Keratinocyte (primary cell): ENCODE results near the gene TRIM74. TPM values are rescaled to one million over a fixed set of nuclear protein-coding genes. Genes with fewer than 3 reads are reported as not detected.
"Not testable (repeated sequence)": the region's sequence is repeated elsewhere in the genome, so short reads cannot be mapped to it uniquely, and the experiment has no call there.

Source experiments
- DNase-seq: peaks from one replicate; pipeline ENCODE4 v3.0.0-alpha.2; 2011; ENCODE audit warnings: low read depth, missing footprints, low spot score
- FAIRE-seq: peaks from 2 replicates; lab custom pipeline; 2011; peaks lifted over from hg19 to GRCh38; lab: Jason Lieb, UNC
- H2AFZ ChIP-seq: 2 replicates; pipeline ENCODE4 v1.6.0; 2012; ENCODE audit warnings: low read length, control low read depth, inconsistent platforms; ENCODE audit not compliant: control insufficient read depth
- H3K27ac ChIP-seq: 2 replicates; pipeline ENCODE4 v1.5.1; 2011; ENCODE audit warnings: low read length; ENCODE audit not compliant: control insufficient read depth, insufficient read depth
- H3K27me3 ChIP-seq: 3 replicates; pipeline ENCODE4 v1.6.0; 2011; ENCODE audit warnings: low read length; ENCODE audit not compliant: control insufficient read depth, insufficient read depth; ENCODE audit errors: extremely low read depth
- H3K36me3 ChIP-seq, 2 experiments: 2 replicates in 1 of 2; 3 replicates in 1 of 2; pipeline ENCODE4 v1.5.1; 2011; ENCODE audit warnings: low read length in 2 of 2, mild to moderate bottlenecking in 1 of 2; ENCODE audit not compliant: control insufficient read depth in 2 of 2, insufficient read depth in 2 of 2; ENCODE audit errors: extremely low read depth in 1 of 2
- H3K4me1 ChIP-seq: 3 replicates; pipeline ENCODE4 v1.5.1; 2011; ENCODE audit warnings: low read length; ENCODE audit not compliant: control insufficient read depth, insufficient read depth; ENCODE audit errors: extremely low read depth
- H3K4me2 ChIP-seq: 3 replicates; pipeline ENCODE4 v1.6.0; 2011; ENCODE audit warnings: low read depth, low read length; ENCODE audit not compliant: control insufficient read depth, insufficient read depth; ENCODE audit errors: extremely low read depth
- H3K4me3 ChIP-seq, 3 experiments: fragments of 200-600 bp in 1 of 3; sonication (generic) in 1 of 3; 2 replicates in 2 of 3; 3 replicates in 1 of 3; pipeline ENCODE4 v1.5.1; 2011 to 2016; ENCODE audit warnings: low read length in 3 of 3, mild to moderate bottlenecking in 3 of 3, control low read depth in 2 of 3, inconsistent platforms in 1 of 3, low read depth in 1 of 3, mixed read lengths in 1 of 3, mixed run types in 1 of 3, moderate library complexity in 1 of 3; ENCODE audit not compliant: control insufficient read depth in 2 of 3, insufficient read depth in 2 of 3; ENCODE audit errors: extremely low read depth in 1 of 3
- H3K79me2 ChIP-seq: 2 replicates; pipeline ENCODE4 v1.6.0; 2012; ENCODE audit warnings: low read length; ENCODE audit not compliant: control insufficient read depth, insufficient read depth
- H3K9ac ChIP-seq: 3 replicates; pipeline ENCODE4 v1.6.0; 2011; ENCODE audit warnings: low read length; ENCODE audit not compliant: control insufficient read depth, insufficient read depth; ENCODE audit errors: extremely low read depth
- H3K9me1 ChIP-seq: 3 replicates; pipeline ENCODE4 v1.6.0; 2011; ENCODE audit warnings: low read length; ENCODE audit not compliant: control insufficient read depth, insufficient read depth; ENCODE audit errors: extremely low read depth
- H3K9me3 ChIP-seq: 2 replicates; pipeline ENCODE4 v1.5.1; 2012; ENCODE audit warnings: low read depth, low read length; ENCODE audit not compliant: control insufficient read depth
- H4K20me1 ChIP-seq: 3 replicates; pipeline ENCODE4 v1.6.0; 2011; ENCODE audit warnings: low read length; ENCODE audit not compliant: control insufficient read depth, insufficient read depth; ENCODE audit errors: extremely low read depth
- dilution Hi-C: fragments of 300-500 bp; cut with MboI; formaldehyde crosslinking; loops from one replicate; pipeline ENCODE4 v1.7.0; 2020; ENCODE audit warnings: low sequenced_read_pairs; ENCODE audit not compliant: extremely low pct_ligation_motif_present
- polyA plus RNA-seq, 5 experiments: library from polyadenylated mRNA; depleted of rRNA in 3 of 5; stranded (reverse) in 3 of 5; stranded (forward) in 1 of 5; unstranded in 1 of 5; fragments of >200 nt; gene quantifications; 1 replicate in 1 of 5; 2 replicates in 3 of 5; 3 replicates in 1 of 5; pipeline versions ENCODE4 v1.2.1 to v1.2.3, GENCODE V29; 2011 to 2012; ENCODE audit warnings: missing spikeins in 2 of 5, low read depth in 1 of 5, low replicate concordance in 1 of 5
- small RNA-seq, 3 experiments: library from RNA; depleted of rRNA; stranded (forward); fragments of <200 nt; gene quantifications; one replicate each; pipeline ENCODE3, GENCODE V24; 2012; ENCODE audit warnings: low read depth in 3 of 3, low replicate concordance in 1 of 3; ENCODE audit not compliant: insufficient read length in 3 of 3
- TF ChIP-seq, protein P1 (sequence below), 3 experiments: IDR thresholded peaks in 1 of 3; conservative IDR thresholded peaks in 1 of 3; optimal IDR thresholded peaks in 1 of 3; 2 replicates in 2 of 3; 3 replicates in 1 of 3; pipeline versions ENCODE3 to v1.5.1; 2011; ENCODE audit warnings: low read length in 3 of 3, mild to moderate bottlenecking in 3 of 3, moderate library complexity in 2 of 3, control low read depth in 1 of 3, inconsistent platforms in 1 of 3; ENCODE audit not compliant: insufficient read depth in 2 of 3; ENCODE audit errors: extremely low read depth in 1 of 3

TRIM74 gene
- polyA plus RNA-seq, 1 donor (not counting 4 experiments of a cell fraction or from before 2014, with no cell fraction given), result not detected

DNA sequence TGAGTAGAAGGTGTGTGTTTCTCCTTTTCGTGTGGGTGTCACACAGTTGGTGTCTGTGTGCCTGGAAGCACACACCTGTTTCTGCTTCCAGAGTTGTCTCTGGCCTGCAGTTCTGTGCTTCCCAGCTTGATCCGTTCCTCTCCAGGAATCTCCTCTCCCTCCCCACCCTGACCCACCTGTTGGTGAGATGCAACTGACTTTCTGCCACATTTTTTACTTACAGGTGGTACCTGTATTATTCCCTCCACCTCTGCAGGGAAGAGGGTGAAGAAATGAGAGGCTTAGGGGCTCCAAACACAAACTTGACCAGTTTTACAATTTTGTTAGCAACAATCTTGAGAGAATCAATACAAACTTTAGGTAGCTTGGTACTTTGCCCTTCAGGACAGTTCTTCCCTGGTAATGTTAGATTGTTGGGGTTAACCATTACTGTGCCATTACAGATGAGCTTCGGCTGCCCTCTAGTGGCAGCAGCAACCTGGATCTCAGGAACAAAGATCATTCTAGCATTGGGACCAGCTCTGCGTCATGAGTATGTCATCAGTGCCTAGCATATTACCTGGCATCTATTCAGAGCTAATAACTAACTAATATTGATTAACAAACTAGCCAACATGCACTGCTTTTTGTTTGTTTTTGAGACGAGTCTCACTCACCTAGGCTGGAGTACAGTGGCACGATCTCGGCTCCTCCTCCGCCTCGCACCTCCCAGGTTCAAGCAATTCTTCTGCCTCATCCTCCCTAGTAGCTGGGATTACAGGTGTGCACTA lies 54.3 kb downstream of the TRIM74 start:
- H3K9me1 ChIP-seq, H4K20me1 ChIP-seq, H2AFZ ChIP-seq, H3K4me3 ChIP-seq, H3K27me3 ChIP-seq, H3K27ac ChIP-seq, H3K9me3 ChIP-seq, dilution Hi-C loops, H3K4me2 ChIP-seq, DNase-seq, H3K4me1 ChIP-seq, FAIRE-seq, H3K36me3 ChIP-seq, H3K9ac ChIP-seq: not testable (repeated sequence)
- TF ChIP-seq, protein P1, sequence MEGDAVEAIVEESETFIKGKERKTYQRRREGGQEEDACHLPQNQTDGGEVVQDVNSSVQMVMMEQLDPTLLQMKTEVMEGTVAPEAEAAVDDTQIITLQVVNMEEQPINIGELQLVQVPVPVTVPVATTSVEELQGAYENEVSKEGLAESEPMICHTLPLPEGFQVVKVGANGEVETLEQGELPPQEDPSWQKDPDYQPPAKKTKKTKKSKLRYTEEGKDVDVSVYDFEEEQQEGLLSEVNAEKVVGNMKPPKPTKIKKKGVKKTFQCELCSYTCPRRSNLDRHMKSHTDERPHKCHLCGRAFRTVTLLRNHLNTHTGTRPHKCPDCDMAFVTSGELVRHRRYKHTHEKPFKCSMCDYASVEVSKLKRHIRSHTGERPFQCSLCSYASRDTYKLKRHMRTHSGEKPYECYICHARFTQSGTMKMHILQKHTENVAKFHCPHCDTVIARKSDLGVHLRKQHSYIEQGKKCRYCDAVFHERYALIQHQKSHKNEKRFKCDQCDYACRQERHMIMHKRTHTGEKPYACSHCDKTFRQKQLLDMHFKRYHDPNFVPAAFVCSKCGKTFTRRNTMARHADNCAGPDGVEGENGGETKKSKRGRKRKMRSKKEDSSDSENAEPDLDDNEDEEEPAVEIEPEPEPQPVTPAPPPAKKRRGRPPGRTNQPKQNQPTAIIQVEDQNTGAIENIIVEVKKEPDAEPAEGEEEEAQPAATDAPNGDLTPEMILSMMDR (optimal IDR thresholded peaks at IDR 0.05 in 1 of 3, IDR thresholded peaks at IDR 0.05 in 1 of 3, conservative IDR thresholded peaks at IDR 0.05 in 1 of 3; ENCODE audit: extremely low read depth in 1 of 3, insufficient read depth in 2 of 3, low read length in 3 of 3), result peak; percentile 49 to 74 (median 58)
- peaks cover 33% of the 10 kb centered on the region for H3K79me2 ChIP-seq

DNA sequence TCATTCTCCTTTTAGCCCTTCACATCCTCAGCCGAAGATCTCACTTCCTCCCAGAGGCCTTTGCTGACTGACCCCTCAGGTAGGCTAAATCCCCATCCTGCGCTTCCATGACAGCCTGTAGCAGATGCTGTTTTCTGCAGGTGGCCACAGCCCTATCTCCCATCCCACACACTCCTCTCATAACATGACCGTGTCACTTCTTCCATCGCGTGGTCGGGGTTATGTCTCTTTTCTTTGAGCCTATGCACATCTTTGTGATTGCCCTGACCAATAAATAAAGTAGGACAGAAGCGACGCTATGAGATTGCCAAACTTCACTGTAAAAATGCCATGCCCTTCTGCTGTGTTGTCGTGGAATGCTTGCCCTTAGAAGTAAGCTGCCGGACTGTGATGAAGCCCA lies 55.5 kb downstream of the TRIM74 start:
- H4K20me1 ChIP-seq, dilution Hi-C loops, H3K27me3 ChIP-seq, H3K36me3 ChIP-seq, H3K27ac ChIP-seq, H3K4me1 ChIP-seq, H3K9ac ChIP-seq, H3K4me2 ChIP-seq, H3K4me3 ChIP-seq, H2AFZ ChIP-seq, FAIRE-seq, H3K9me3 ChIP-seq, DNase-seq, H3K9me1 ChIP-seq: not testable (repeated sequence)
- H3K79me2 ChIP-seq, result peaks cover 30% of the 10 kb centered on the region

- H3K9me1 ChIP-seq, H4K20me1 ChIP-seq, FAIRE-seq, H3K4me2 ChIP-seq, H3K36me3 ChIP-seq, H3K9me3 ChIP-seq, DNase-seq, H3K27ac ChIP-seq, H3K4me3 ChIP-seq, H3K4me1 ChIP-seq, H3K9ac ChIP-seq, H2AFZ ChIP-seq, dilution Hi-C loops, H3K27me3 ChIP-seq: not testable (repeated sequence)
- peaks cover 21% of the 10 kb centered on the region for H3K79me2 ChIP-seq
Observed at GRCh38 chr7:72911395-72911794, 57.9 kb downstream of the TRIM74 start.

Small RNA genes within 50 kb of the gene (small RNA-seq; reads per million reads assigned to genes)
- gene RF00019, result 0 reads per million in 3 experiments

Other genes with a start within 250 kb of the TRIM74 start
- 1.4 to 2.5 TPM (median 1.9 TPM) in 3 replicates for gene TYW1B, start 141.3 kb downstream of the TRIM74 start, polyA plus RNA-seq
- gene POM121, start 44.4 kb downstream of the TRIM74 start, polyA plus RNA-seq, result 3.1 to 10.4 TPM (median 4.0 TPM) in 3 replicates
- gene SPDYE8, start 60.3 kb upstream of the TRIM74 start, polyA plus RNA-seq, result not detected in 3 replicates
- not detected in 3 replicates for gene SPDYE11, start 88.4 kb upstream of the TRIM74 start, polyA plus RNA-seq
- gene SPDYE9, start 116.6 kb upstream of the TRIM74 start, polyA plus RNA-seq, result not detected in 3 replicates